ENCODE measurements around the gene B4GALT4.

Gene B4GALT4

DNA sequence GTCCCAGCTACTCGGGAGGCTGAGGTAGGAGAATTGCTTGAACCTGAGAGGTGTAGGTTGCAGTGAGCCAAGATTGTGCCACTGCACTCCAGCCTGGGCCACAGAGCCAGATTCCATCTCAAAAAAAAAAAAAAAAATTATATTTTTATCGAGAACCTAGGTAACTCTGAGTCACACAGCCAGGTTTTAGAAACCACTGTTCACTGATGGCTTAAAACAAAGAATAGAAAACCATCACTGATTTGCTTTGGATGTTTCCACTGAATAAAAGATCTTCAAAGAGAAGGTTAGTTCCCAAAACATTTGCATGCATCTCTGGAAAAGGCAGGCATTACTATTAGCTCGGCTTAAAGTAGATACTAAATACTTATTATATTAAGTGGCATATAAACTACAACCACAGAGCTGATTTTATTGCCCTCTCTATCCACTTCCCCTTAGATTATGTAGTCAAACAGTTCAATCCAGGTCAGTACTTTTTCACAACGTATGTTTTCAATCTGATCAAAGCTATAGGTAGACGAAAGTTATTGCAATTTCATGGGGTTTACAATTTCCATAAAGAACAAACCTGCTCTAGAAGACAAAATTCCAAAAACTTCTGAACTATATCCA lies 1.4 kb downstream of the B4GALT4 start:
- in situ Hi-C loops (cut with MboI; ENCODE audit: low sequenced_read_pairs): loop anchor here (25.0 kb wide), 1 partner anchor 352 kb away; no protein-coding TSS in a partner anchor

- in situ Hi-C loops (cut with MboI; ENCODE audit: low sequenced_read_pairs): loop anchor here (25.0 kb wide), 1 partner anchor 351 kb away; no protein-coding TSS in a partner anchor
Measured at GRCh38 chr3:119238363-119238762, 2.3 kb downstream of the B4GALT4 start.

DNA sequence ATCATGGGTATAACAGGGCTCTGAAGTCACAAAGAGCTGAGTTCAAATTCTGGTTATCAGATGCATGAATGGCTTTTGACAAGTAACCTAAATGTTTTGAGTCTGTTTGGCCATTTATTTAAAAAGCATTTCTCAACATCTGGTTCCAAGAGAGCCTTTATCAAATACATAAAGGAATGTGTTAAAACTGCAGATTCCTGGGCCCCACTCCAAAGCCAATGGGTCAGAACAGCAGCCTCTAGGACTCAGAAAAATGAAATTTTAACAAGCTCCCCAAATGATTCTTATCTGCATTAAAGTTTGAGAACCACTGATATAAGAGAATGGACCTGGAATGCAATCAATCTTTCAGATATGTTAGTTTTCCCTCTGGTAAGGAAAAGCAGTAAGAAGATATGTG lies 3.4 kb downstream of the B4GALT4 start:
- in situ Hi-C loops (cut with MboI; ENCODE audit: low sequenced_read_pairs): loop anchor here (25.0 kb wide), 1 partner anchor 350 kb away; no protein-coding TSS in a partner anchor

DNA sequence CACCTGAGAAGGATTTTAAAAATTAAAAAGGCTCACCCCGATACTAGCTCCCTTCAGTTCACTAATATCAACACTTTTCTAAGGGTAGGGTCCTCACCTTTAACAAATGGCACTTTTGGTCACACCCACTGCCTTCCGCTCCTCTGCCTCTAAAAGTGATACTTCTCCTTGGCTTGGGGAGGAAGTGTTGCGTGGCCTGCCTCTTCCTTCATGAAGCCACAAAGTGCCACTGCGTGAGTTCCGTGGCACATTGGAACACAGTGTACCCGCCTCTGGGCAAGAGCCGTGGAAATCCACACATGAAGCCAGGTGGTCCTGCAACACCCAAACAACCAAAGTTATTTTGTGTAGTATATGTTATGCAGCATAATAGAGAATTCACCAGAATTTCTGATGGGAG lies 3.9 kb downstream of the B4GALT4 start:
- in situ Hi-C loops (cut with MboI; ENCODE audit: low sequenced_read_pairs): loop anchor here (25.0 kb wide), 1 partner anchor 349 kb away; no protein-coding TSS in a partner anchor

- in situ Hi-C loops (cut with MboI; ENCODE audit: low sequenced_read_pairs): loop anchor here (25.0 kb wide), 1 partner anchor 348 kb away; no protein-coding TSS in a partner anchor
Measured at GRCh38 chr3:119235151-119235550, 5.5 kb downstream of the B4GALT4 start.

- in situ Hi-C loops (cut with MboI; ENCODE audit: low sequenced_read_pairs): loop anchor here (25.0 kb wide), 1 partner anchor 347 kb away; no protein-coding TSS in a partner anchor
Measured at GRCh38 chr3:119234610-119235009, 6.1 kb downstream of the B4GALT4 start.

GRCh38 chr3:119230745-119231144 lies 9.9 kb downstream of the B4GALT4 start:
- in situ Hi-C loops (cut with MboI; ENCODE audit: low sequenced_read_pairs): loop anchor here (25.0 kb wide), 1 partner anchor 343 kb away; no protein-coding TSS in a partner anchor

DNA sequence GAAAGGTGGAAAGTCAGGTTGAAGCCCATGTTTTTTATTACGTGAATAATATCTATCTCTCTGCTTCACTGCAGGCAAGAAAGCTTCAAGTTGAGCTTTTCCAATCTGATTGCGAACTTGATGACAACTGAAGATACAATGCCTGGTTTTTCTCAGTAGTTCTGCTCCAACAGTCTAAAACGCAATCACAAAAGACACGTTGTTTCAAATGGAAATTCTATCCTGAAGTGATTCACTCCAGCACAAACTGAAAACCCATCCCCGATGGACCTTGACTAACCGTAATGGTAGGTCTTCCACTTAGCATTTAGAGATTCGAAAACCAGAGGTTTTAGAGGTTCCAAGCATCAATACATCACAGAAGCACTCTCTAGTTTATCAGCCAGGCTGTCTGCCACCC lies 10.6 kb downstream of the B4GALT4 start:
- in situ Hi-C loops (cut with MboI; ENCODE audit: low sequenced_read_pairs): loop anchor here (25.0 kb wide), 1 partner anchor 343 kb away; no protein-coding TSS in a partner anchor

DNA sequence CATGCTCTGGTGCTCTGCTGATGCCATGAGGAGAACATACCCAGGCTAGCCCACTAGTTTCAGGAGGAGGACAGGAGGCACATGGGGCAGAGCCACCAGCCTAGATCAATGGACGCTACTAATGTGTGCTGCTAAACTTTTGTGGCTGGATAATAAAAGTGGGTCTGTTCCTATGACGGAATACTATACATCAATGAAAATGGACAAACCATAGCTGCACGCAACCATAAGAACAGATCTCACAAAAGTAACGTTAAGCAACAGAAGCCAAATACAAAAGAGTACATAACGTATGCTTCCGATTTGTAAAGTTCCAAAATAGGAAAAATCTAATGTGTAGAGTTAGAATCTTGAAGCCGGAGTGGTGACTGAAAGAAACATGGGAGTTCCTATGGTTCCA lies 11.5 kb downstream of the B4GALT4 start:
- in situ Hi-C loops (cut with MboI; ENCODE audit: low sequenced_read_pairs): loop anchor here (25.0 kb wide), 1 partner anchor 342 kb away; no protein-coding TSS in a partner anchor

DNA sequence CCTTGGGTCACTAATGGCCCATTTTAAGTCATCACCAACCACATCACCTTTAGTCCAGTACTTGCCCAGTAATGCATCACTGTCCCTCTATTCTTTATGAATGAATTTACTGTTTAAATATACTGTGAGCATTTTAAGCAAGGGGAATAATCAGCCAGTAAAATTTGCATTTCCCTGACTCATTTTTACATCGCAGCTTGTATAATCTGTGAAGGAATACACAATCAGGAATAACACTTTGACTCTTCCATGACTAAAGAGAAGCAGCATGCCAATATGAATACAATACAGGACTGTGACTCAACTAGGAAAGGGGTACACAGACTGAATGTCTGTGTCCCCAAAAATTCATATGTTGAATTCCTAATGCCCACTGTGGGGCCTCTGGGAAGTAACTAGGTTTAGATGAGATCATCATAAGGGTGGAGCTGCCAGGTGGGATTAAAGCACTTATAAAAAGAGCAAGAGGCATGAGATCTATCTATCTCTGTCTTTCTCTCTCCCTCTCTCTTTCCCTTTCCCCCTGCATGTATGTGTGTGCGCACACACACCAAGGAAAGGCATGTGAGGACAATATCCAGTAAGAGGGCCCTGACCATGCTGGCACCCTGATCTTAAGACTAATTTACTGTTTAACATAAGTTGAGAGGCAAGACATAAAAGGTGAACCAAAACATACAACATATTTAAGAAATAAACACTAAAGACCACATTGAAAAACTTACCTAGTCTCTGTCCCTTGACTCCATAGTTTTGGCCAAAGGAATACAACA lies 12.1 kb downstream of the B4GALT4 start:
- in situ Hi-C loops (cut with MboI; ENCODE audit: low sequenced_read_pairs): loop anchor here (25.0 kb wide), 1 partner anchor 341 kb away; no protein-coding TSS in a partner anchor

GRCh38 chr3:119227070-119227850 lies 13.4 kb downstream of the B4GALT4 start:
- in situ Hi-C loops (cut with MboI; ENCODE audit: low sequenced_read_pairs): loop anchor here (25.0 kb wide), 1 partner anchor 340 kb away; no protein-coding TSS in a partner anchor

DNA sequence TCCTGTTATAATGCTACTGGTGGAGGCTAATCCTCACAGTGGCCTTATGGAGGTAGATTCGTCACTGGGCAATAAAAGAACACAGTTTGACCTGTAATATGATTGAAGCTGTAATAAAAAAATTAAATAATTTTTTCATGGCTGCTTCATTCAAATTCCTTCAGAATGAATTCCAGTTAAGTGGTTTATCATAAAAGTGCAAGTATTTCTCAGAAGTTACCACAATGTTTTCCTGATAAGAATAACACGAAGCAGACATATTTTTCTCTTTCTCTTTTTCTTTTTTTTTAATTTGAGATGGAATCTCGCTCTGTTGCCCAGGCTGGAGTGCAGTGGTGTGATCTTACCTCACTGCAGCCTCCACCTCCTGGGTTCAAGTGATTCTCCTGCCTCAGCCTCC lies 15.6 kb downstream of the B4GALT4 start:
- in situ Hi-C loops (cut with MboI; ENCODE audit: low sequenced_read_pairs): loop anchor here (25.0 kb wide), 1 partner anchor 338 kb away; no protein-coding TSS in a partner anchor

- in situ Hi-C loops (cut with MboI; ENCODE audit: low sequenced_read_pairs): no loop called here
Measured at GRCh38 chr3:119223511-119223910, 17.2 kb downstream of the B4GALT4 start.

DNA sequence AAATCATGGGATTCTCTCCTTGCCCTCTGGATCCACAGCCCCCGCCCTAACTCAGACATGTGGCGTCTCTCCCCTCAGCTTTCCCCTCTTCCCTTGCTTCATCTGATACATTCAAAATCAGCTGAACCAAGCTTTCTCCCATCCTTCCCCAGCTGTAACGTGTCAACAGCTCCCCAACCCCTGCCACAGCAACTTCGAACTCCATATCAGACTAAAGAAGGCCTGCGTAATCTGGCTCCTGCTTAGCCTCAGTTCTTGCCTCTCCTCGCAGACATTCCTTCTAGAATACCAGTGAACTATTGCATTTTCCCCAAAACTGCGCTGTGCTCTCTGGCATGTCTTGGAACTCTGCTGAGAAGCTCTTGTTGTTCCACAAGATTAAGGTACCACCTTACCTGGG lies 18.3 kb downstream of the B4GALT4 start:
- in situ Hi-C loops (cut with MboI; ENCODE audit: low sequenced_read_pairs): no loop called here

GRCh38 chr3:119221779-119222320 lies 18.8 kb downstream of the B4GALT4 start:
- in situ Hi-C loops (cut with MboI; ENCODE audit: low sequenced_read_pairs): no loop called here

GRCh38 chr3:119220970-119221667 lies 19.6 kb downstream of the B4GALT4 start:
- in situ Hi-C loops (cut with MboI; ENCODE audit: low sequenced_read_pairs): no loop called here

GRCh38 chr3:119220198-119220597 lies 20.5 kb downstream of the B4GALT4 start:
- in situ Hi-C loops (cut with MboI; ENCODE audit: low sequenced_read_pairs): no loop called here

GRCh38 chr3:119219069-119219468 lies 21.6 kb downstream of the B4GALT4 start:
- in situ Hi-C loops (cut with MboI; ENCODE audit: low sequenced_read_pairs): no loop called here

DNA sequence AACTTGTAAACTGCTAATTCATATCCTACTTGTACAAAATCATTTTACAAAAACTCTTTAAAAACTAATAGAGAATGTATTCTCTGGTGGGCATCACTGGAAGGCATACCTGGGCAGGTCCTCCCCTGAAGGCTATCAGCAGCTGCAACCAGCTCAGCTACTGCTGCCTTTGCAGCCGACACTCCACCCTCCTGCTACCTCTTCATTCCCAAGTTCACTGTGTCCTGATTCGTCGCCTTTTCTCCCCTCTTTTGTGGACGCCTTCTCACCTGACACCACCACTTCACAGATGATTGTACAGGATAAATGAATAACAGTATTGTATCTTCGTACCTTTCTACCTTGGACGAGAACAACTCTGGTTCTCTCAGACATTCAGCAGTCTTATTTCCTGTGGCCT lies 28.9 kb downstream of the B4GALT4 start:
- in situ Hi-C loops (cut with MboI; ENCODE audit: low sequenced_read_pairs): no loop called here

- in situ Hi-C loops (cut with MboI; ENCODE audit: low sequenced_read_pairs): no loop called here
Measured at GRCh38 chr3:119211193-119211592, 29.5 kb downstream of the B4GALT4 start.

Measured in HL-60/S4 (cell line).